GM18873 (cell line): ENCODE measurements around the gene PTCSC3.

ENCODE experiments used
- ATAC-seq: cut with Tn5 transposase; IDR thresholded peaks from one replicate; pipeline ENCODE4 v1.9.1; 2021; ENCODE audit warnings: mild to moderate bottlenecking, moderate library complexity, moderate number of reproducible peaks; ENCODE audit not compliant: unreplicated experiment, low FRiP score

Gene PTCSC3

DNA sequence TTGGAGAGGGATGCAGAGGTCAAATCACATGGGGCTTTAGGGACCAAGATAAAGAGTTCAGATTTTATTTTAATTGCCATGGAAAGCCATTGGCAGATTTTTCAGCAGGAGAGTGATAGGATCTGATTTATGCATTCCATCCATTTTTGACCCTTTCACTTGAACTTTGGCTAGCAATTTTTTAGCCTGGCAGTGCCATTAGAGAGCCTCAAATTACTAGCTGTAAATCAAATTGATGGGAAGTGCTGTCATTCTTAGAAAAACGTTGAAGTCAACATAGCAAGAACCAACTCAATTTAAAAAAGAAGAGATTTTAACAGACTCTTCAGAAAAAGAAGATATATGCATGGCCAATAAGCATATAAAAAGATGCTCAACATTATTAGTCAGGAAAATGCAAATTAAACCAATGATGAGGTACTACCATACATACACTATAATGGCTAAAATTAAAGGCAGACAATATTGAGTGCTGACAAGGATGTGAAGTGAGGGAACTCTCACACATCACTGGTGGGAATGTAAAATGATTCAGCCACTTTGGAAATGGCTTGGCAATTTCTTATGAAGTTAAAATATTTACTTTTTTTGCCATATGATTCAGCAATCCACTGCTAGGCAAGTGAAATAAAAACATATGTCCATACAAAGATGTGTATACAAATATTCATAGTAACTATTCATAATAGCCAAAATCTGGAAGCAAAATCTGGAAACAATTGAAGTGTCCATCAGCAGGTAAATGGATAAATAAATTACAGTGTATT, 89.7 kb downstream of the PTCSC3 start:
- no peak for ATAC-seq

GRCh38 chr14:36085861-36086260, 90.7 kb downstream of the PTCSC3 start:
- no peak for ATAC-seq
